Epithelial cell of proximal tubule (primary cell): ENCODE measurements around the gene LEFTY2. TPM values are rescaled to one million over a fixed set of nuclear protein-coding genes. Genes with fewer than 3 reads are reported as not detected.

Source experiments
- DNase-seq: peaks from one replicate; pipeline ENCODE4 v3.0.0-alpha.2; 2011; ENCODE audit warnings: low read depth
- H3K4me3 ChIP-seq: 2 replicates; pipeline ENCODE4 v1.5.1; 2011; ENCODE audit warnings: low read depth, mild to moderate bottlenecking, low read length
- total RNA-seq: library from RNA; depleted of rRNA; stranded (reverse); fragments of >200 nt; gene quantifications from 2 replicates; pipeline ENCODE4 v1.2.3, GENCODE V29; 2015
- TF ChIP-seq, protein P1 (sequence below): conservative IDR thresholded peaks from 2 replicates; pipeline ENCODE4 v1.5.1; 2012; ENCODE audit warnings: low read depth, mild to moderate bottlenecking, low read length

Gene LEFTY2
- total RNA-seq, 1 donor from 2014 or later, result not detected

DNA sequence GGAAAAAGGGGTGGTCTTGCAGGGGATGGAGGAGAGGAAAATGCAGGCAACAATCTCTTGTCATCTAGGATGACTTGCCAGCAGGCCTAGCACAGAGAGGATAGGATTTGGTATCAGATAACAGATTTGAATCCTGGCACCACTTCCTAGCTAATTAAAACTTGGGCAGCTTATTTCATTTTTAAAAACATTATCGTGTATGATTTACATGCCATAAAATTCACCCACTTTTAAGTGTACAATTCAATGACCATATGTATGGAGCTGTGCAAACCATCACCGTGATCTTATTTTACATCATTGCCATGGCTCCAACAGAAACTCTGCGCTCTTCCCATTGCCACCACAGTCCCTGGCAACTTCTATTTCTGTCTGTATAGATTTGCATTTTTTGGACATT lies 23.9 kb downstream of the LEFTY2 start:
- TF ChIP-seq, protein P1, sequence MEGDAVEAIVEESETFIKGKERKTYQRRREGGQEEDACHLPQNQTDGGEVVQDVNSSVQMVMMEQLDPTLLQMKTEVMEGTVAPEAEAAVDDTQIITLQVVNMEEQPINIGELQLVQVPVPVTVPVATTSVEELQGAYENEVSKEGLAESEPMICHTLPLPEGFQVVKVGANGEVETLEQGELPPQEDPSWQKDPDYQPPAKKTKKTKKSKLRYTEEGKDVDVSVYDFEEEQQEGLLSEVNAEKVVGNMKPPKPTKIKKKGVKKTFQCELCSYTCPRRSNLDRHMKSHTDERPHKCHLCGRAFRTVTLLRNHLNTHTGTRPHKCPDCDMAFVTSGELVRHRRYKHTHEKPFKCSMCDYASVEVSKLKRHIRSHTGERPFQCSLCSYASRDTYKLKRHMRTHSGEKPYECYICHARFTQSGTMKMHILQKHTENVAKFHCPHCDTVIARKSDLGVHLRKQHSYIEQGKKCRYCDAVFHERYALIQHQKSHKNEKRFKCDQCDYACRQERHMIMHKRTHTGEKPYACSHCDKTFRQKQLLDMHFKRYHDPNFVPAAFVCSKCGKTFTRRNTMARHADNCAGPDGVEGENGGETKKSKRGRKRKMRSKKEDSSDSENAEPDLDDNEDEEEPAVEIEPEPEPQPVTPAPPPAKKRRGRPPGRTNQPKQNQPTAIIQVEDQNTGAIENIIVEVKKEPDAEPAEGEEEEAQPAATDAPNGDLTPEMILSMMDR, result no peak
- no peak overlapping the region for H3K4me3 ChIP-seq

DNA sequence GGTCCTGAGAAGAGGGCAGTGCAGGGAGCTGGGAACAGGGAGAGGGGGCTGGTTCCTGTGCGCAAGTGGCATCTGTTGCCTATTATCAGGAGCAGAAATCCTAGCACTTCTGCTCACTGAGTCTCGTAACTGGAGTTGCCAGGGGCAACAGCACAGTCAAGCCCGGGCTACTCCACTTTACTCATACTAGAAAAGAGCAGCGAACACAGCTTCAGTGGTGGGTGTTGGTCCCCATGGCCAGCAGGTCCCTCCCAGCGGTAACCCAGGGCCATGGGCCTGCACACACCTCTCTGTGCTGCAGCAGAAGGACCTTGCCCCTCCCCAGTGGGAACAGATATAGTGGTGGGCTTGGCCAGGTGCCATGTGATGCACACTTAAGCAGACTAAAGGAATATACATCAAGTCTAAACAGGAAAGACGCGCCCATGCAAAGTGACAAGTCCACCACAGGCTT lies 25.5 kb downstream of the LEFTY2 start:
- TF ChIP-seq, protein P1, result no peak
- DNase-seq, result no peak
- no peak overlapping the region for H3K4me3 ChIP-seq

More for the DNA sequence above, 23.9 kb downstream of the LEFTY2 start:
- no peak for DNase-seq

DNA sequence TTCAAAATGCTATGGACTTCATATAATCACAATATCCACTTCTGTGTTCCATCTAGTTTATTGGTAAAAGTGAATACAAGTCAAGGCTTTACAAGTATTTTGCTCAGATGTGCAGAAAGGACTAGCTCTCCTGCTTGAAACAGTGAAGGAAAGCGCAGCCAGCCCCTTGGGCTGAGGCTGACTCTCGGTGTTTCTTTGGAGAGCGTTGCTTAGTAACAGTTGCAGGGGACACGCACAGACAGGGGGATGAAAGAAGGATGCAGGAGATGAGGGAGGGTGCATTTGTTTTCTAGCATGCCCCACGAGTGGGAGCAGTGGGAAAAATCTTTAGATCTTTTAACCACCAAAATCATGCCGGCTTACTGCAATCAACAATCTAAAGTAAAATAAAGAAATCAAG lies 26.1 kb downstream of the LEFTY2 start:
- H3K4me3 ChIP-seq, result no peak overlapping the region
- no peak for DNase-seq
- TF ChIP-seq, protein P1, result no peak

DNA sequence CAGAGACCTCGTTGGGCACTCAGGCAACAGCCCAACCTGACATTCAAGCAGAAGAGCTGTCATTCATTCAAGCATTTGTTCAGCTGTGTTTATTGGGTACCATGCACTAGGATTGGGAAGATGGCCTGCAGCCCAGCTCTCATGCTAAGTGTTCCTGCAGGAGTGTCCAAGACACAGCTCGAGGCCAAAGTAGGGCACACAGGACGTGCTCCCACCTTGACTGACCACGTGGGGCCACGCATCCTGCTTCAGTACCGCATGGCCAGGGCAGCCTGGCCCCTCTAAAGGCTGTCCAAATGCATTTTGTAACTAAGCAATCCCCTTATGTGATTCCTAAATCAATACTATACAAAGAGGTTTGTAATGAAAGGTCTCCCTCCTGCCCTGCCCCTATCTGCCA lies 26.6 kb downstream of the LEFTY2 start:
- DNase-seq, result no peak
- TF ChIP-seq, protein P1, result no peak
- H3K4me3 ChIP-seq, result no peak overlapping the region

DNA sequence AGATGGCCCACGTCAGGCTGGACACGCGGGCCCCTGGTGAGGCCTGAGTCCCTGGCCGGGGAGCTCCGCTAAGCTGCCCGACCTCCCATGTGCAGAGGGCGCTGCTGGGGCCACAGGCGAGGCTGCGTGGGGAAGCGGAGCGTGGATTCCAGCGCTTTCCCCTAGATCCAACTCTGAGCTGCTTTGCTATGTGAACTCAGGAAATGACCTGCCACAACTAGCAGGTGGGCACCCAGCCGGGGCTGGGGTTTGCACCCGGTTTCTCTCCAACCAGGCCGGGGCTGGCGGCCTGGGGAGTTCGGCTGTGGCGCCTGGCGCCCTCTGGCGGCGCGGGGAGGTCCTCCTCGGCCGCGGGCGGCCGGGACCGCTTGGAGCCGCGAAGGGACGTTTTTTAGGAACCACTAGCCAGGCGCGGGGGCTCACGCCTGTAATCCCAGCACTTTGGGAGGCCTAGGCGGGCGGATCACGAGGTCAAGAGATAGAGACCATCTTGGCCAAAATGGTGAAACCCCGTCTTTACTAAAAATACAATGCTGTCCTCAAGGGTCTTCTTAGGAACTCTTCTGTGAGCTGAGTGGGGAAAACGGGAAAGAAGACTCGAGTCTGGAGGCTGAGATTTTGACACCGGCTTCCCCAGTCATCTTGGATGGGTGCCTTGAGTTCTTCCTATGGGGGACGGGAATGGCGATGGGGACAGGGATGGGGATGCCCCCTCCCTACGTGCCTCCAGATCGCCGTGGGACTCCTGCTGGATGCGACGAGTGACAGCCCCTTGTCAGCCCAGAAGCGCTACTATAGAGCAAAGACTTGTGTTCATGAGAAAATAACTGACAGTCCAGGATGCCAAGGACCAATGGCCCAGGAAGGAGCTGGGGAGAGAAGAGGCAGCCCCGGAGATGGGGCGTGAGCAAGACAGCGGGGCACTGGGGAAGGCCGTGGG lies 29.6 kb downstream of the LEFTY2 start:
- H3K4me3 ChIP-seq, result peak overlapping the region; percentile 35
- DNase-seq, result no peak
- TF ChIP-seq, protein P1, result peak; percentile 87

DNA sequence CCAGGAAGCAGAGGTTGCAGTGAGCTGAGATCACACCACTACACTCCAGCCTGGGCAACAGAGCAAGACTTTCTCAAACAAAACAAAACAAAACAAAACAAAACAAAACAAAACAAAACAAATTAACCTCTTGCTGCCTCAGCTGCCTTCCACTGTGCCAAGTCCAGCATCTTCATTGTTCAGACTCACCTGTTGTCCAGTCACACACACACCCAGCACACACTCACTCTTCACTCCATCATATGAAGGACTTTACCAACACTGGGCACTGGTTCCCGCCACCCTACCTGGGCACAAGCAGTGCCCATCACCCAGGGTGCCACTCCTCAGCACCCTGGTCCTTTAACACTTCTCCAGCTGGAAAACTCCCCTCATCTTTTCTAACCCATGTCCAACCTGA lies 31.5 kb downstream of the LEFTY2 start:
- TF ChIP-seq, protein P1, result no peak
- DNase-seq, result no peak
- H3K4me3 ChIP-seq, result no peak overlapping the region
